ENCODE measurements around the gene RABGGTA. TPM values are rescaled to one million over a fixed set of nuclear protein-coding genes. Genes with fewer than 3 reads are reported as not detected.
A peak's percentile ranks its signal among the peaks of the same experiment; 100 is the strongest.

RABGGTA gene
- total RNA-seq, 1 experiment from 2014 or later, result 27.1 TPM

- Mint-ChIP-seq H3K36me3 (ENCODE audit: insufficient read depth, unreplicated experiment) (no peaks in the 10 kb centered on the region), H3K27ac (ENCODE audit: unreplicated experiment) (no peak overlapping the region), H3K9me3 (ENCODE audit: unreplicated experiment) (no peaks in the 10 kb centered on the region), H3K4me3 (ENCODE audit: unreplicated experiment) (no peak overlapping the region), H3K4me1 (ENCODE audit: low read depth, unreplicated experiment) (no peaks in the 10 kb centered on the region), H3K27me3 (ENCODE audit: insufficient read depth, unreplicated experiment) (no peaks in the 10 kb centered on the region)
- no TSS peak for BruUV-seq (replicated peaks)
- peak; percentile 52 to 54 for DNase-seq
- no peak for TF ChIP-seq CTCF (IDR thresholded peaks at IDR 0.05; ENCODE audit: insufficient read depth in 1 of 2, low read depth in 1 of 2, low read length in 1 of 2, severe bottlenecking in 1 of 2, unreplicated experiment in 1 of 2)
- no peaks in the 10 kb centered on the region for H3K27me3 ChIP-seq (replicated peaks; ENCODE audit: control insufficient read depth, insufficient read depth, low read length)
- no peaks in the 10 kb centered on the region for H3K9me3 ChIP-seq
- intact Hi-C loops (cut with micrococcal nuclease; ENCODE audit: unreplicated experiment), result no loop called here
- H3K36me3 ChIP-seq (ENCODE audit: control insufficient read depth, insufficient read depth, low read length), result no peaks in the 10 kb centered on the region; the same call in 1 of the 2 replicates
- peaks cover 13% of the 10 kb centered on the region for H3K4me1 ChIP-seq
- ChIA-PET CTCF (interaction anchor here (0.7 to 2.9 kb wide), 7 partner anchors 9 to 179 kb away, joined by 3 to 16 read pairs (median 6); partner anchors contain the start of genes CIDEB, RABGGTA and TINF2), POLR2A (interaction anchor here (0.7 to 1.0 kb wide), 3 partner anchors 10 to 1075 kb away, joined by 3 to 6 read pairs (median 4); partner anchors contain the start of genes CHMP4A and TINF2)
- no peak overlapping the region for H3K4me3 ChIP-seq (ENCODE audit: low read depth, low read length)
Measured at GRCh38 chr14:24252289-24253124, 18.9 kb downstream of the RABGGTA start.

- no peaks in the 10 kb centered on the region for H3K9me3 Mint-ChIP-seq (ENCODE audit: unreplicated experiment)
- H3K4me1 Mint-ChIP-seq (ENCODE audit: low read depth, unreplicated experiment), result no peaks in the 10 kb centered on the region
- intact Hi-C loops (cut with micrococcal nuclease; ENCODE audit: unreplicated experiment), result no loop called here
- H3K36me3 Mint-ChIP-seq (ENCODE audit: insufficient read depth, unreplicated experiment), result no peaks in the 10 kb centered on the region
- H3K36me3 ChIP-seq (ENCODE audit: control insufficient read depth, insufficient read depth, low read length), result no peaks in the 10 kb centered on the region; the same call in 1 of the 2 replicates
- no peak overlapping the region for H3K4me3 Mint-ChIP-seq (ENCODE audit: unreplicated experiment)
- H3K9me3 ChIP-seq, result no peaks in the 10 kb centered on the region
- POLR2A ChIA-PET, result no interaction called here
- no TSS peak for BruUV-seq (replicated peaks)
- CTCF ChIA-PET, result interaction anchor here (0.7 to 2.9 kb wide), 8 partner anchors 9 to 180 kb away, joined by 3 to 16 read pairs (median 5); partner anchors contain the start of genes CIDEB, DHRS1, NOP9 and RABGGTA
- TF ChIP-seq CTCF (IDR thresholded peaks at IDR 0.05; ENCODE audit: insufficient read depth in 1 of 2, low read depth in 1 of 2, low read length in 1 of 2, severe bottlenecking in 1 of 2, unreplicated experiment in 1 of 2), result no peak
- no peak for DNase-seq
- H3K27me3 ChIP-seq (replicated peaks; ENCODE audit: control insufficient read depth, insufficient read depth, low read length), result no peaks in the 10 kb centered on the region
- no peaks in the 10 kb centered on the region for H3K27me3 Mint-ChIP-seq (ENCODE audit: insufficient read depth, unreplicated experiment)
- H3K27ac Mint-ChIP-seq (ENCODE audit: unreplicated experiment), result no peak overlapping the region
- H3K4me1 ChIP-seq, result peaks cover 13% of the 10 kb centered on the region
- H3K4me3 ChIP-seq (ENCODE audit: low read depth, low read length), result no peak overlapping the region
Measured at GRCh38 chr14:24251880-24252288, 19.5 kb downstream of the RABGGTA start.

- CTCF ChIA-PET, result interaction anchor here (2.5 to 2.9 kb wide), 2 partner anchors 8 to 47 kb away, joined by 16 read pairs; partner anchors contain the start of gene TINF2
- no peak overlapping the region for H3K4me3 Mint-ChIP-seq (ENCODE audit: unreplicated experiment)
- POLR2A ChIA-PET, result interaction anchor here (1.2 kb wide), 1 partner anchor 21 kb away, joined by 3 read pairs; the partner anchor contains the start of gene RABGGTA
Measured at GRCh38 chr14:24250354-24250753, 21.0 kb downstream of the RABGGTA start.

More at GRCh38 chr14:24250354-24250753, 21.0 kb downstream of the RABGGTA start:
- TF ChIP-seq CTCF (IDR thresholded peaks at IDR 0.05; ENCODE audit: insufficient read depth in 1 of 2, low read depth in 1 of 2, low read length in 1 of 2, severe bottlenecking in 1 of 2, unreplicated experiment in 1 of 2), result no peak
- no peak for DNase-seq
- Mint-ChIP-seq H3K27ac (ENCODE audit: unreplicated experiment) (no peak overlapping the region), H3K27me3 (ENCODE audit: insufficient read depth, unreplicated experiment) (no peaks in the 10 kb centered on the region), H3K9me3 (ENCODE audit: unreplicated experiment) (no peaks in the 10 kb centered on the region), H3K36me3 (ENCODE audit: insufficient read depth, unreplicated experiment) (no peaks in the 10 kb centered on the region), H3K4me1 (ENCODE audit: low read depth, unreplicated experiment) (no peaks in the 10 kb centered on the region)
- Histone ChIP-seq H3K4me3 (ENCODE audit: low read depth, low read length) (no peak overlapping the region), H3K36me3 (ENCODE audit: control insufficient read depth, insufficient read depth, low read length) (no peaks in the 10 kb centered on the region; the same call in 1 of the 2 replicates), H3K27me3 (replicated peaks; ENCODE audit: control insufficient read depth, insufficient read depth, low read length) (no peaks in the 10 kb centered on the region), H3K4me1 (peaks cover 13% of the 10 kb centered on the region), H3K9me3 (no peaks in the 10 kb centered on the region)
- intact Hi-C loops (cut with micrococcal nuclease; ENCODE audit: unreplicated experiment), result no loop called here
- BruUV-seq (replicated peaks), result no TSS peak
